Dermis blood vessel endothelial cell (primary cell): ENCODE data around the gene EDEM1. TPM values are rescaled to one million over a fixed set of nuclear protein-coding genes. Genes with fewer than 3 reads are reported as not detected.

Experiments
- total RNA-seq: library from RNA; depleted of rRNA; stranded (reverse); fragments of >200 nt; gene quantifications from 2 replicates; pipeline ENCODE4 v1.2.3, GENCODE V29; 2014

Gene EDEM1
- total RNA-seq, 1 donor from 2014 or later: 18.0 TPM

Other genes with a start within 250 kb of the EDEM1 start
- 7.5 and 16.0 TPM in 2 replicates for gene BHLHE40, start 208.3 kb upstream of the EDEM1 start, total RNA-seq
- 48.2 and 63.5 TPM in 2 replicates for gene ARL8B, start 65.4 kb upstream of the EDEM1 start, total RNA-seq